ENCODE measurements around the gene SARDH. TPM values are rescaled to one million over a fixed set of nuclear protein-coding genes. Genes with fewer than 3 reads are reported as not detected.

SARDH gene
- total RNA-seq, 1 donor, result 0.18 TPM

DNA sequence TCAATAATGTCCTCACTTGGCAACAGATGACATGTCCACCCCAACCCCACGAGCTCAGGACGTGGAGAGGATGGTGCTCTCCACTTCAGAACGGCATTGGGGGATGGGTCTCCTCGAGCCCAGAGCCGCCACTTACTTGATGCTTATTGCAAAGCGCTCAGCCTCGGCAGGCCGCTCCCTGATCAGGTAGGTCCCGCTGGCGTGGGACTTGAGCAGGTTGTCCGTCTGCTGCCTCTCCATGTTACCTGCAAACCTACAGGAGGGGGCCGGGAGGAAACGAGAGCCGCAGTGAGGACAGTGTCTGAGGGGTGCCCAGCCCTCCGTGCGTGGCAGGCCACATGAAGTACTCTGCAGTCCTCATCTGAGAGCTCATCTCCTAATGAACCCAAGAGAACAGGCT, 36.6 kb upstream of the SARDH start:
- TF ChIP-seq, protein P1, sequence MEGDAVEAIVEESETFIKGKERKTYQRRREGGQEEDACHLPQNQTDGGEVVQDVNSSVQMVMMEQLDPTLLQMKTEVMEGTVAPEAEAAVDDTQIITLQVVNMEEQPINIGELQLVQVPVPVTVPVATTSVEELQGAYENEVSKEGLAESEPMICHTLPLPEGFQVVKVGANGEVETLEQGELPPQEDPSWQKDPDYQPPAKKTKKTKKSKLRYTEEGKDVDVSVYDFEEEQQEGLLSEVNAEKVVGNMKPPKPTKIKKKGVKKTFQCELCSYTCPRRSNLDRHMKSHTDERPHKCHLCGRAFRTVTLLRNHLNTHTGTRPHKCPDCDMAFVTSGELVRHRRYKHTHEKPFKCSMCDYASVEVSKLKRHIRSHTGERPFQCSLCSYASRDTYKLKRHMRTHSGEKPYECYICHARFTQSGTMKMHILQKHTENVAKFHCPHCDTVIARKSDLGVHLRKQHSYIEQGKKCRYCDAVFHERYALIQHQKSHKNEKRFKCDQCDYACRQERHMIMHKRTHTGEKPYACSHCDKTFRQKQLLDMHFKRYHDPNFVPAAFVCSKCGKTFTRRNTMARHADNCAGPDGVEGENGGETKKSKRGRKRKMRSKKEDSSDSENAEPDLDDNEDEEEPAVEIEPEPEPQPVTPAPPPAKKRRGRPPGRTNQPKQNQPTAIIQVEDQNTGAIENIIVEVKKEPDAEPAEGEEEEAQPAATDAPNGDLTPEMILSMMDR (IDR thresholded peaks at IDR 0.05; ENCODE audit: insufficient read depth, low read length), result no peak
- H3K4me3 ChIP-seq (ENCODE audit: low read depth, low read length), result no peak overlapping the region
- no peak for DNase-seq (ENCODE audit: low read depth)

DNA sequence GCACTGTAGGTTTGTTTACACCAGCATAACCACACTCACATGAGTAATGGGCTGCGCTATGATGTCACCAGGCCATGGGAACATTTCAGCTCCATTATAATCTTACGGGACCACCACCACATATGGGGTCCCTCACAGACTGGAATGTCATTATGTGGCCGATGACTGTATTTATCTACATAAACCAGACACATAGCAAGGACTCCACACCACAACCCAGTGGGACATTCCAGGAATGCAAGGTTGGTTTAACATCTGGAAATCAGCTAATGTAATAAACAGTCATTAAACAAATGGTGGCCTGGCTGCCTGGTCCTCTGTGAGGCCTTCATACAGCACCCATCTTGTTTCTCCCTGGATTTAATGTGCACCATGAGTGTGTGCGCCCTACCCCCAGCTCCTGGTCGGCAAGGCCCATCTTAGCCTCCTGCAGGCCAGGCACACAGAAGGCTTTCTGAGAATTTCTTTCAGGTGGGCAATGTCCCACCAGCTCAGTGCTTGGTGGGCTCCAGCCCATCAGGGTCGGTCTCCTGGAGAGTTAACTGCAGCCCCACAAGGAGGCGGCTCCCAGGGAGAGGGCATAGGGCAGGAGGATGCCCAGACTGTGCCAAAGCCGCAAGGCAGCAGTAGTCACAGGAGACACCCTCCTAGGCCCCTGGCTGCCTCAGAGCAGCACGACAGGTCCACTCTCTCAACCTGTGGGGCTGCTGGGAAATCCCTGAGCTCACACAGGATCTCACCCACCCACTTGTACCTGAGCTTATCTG, 35.9 kb upstream of the SARDH start:
- TF ChIP-seq, protein P1 (IDR thresholded peaks at IDR 0.05; ENCODE audit: insufficient read depth, low read length), result no peak
- no peak for DNase-seq (ENCODE audit: low read depth)
- H3K4me3 ChIP-seq (ENCODE audit: low read depth, low read length), result no peak overlapping the region

- no peak for DNase-seq (ENCODE audit: low read depth)
- TF ChIP-seq, protein P1 (IDR thresholded peaks at IDR 0.05; ENCODE audit: insufficient read depth, low read length), result no peak
These were observed 34.4 kb upstream of the SARDH start for GRCh38 chr9:133772581-133772980.

GRCh38 chr9:133771486-133772482, 33.6 kb upstream of the SARDH start:
- TF ChIP-seq, protein P1 (IDR thresholded peaks at IDR 0.05; ENCODE audit: insufficient read depth, low read length), result no peak
- DNase-seq (ENCODE audit: low read depth), result no peak
- no peak overlapping the region for H3K4me3 ChIP-seq (ENCODE audit: low read depth, low read length)

More at GRCh38 chr9:133772581-133772980, 34.4 kb upstream of the SARDH start:
- no peak overlapping the region for H3K4me3 ChIP-seq (ENCODE audit: low read depth, low read length)

- TF ChIP-seq, protein P1 (IDR thresholded peaks at IDR 0.05; ENCODE audit: insufficient read depth, low read length), result no peak
- no peak for DNase-seq (ENCODE audit: low read depth)
- H3K4me3 ChIP-seq (ENCODE audit: low read depth, low read length), result no peak overlapping the region
These were observed 32.1 kb upstream of the SARDH start for GRCh38 chr9:133770076-133770777.

DNA sequence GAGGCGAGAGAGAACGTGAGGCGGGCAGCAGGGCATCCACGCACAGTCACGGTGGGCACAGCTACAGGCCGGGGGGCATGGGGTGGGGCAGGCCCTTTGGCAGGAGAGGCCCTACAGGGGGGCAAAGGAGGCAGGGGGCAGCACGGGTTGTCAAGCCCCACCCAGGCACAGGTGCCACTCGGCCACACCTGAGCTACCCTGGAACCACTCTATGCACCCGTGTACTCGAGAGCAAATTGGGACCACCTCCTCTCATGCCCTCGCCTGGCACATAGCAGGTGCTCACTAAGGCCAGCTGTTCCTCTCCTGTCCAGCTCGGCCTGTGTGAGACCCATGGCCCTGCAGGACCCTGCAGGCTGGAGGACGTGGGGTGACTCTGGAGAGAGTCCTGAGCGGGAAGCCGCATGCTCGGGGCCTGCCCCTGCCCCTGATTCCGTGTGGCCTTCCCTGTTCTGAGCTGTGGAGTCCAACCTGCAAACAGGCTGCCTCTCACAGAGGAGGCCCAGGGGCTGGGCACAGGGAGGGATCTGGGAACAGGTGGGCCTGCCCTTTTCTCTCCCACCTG, 31.4 kb upstream of the SARDH start:
- DNase-seq (ENCODE audit: low read depth), result no peak
- TF ChIP-seq, protein P1 (IDR thresholded peaks at IDR 0.05; ENCODE audit: insufficient read depth, low read length), result no peak
- H3K4me3 ChIP-seq (ENCODE audit: low read depth, low read length), result no peak overlapping the region
